Astrocyte of the spinal cord (primary cell): ENCODE results near the gene SQOR.

Experiments used
- DNase-seq: peaks from one replicate; pipeline ENCODE4 v3.0.0; 2011; ENCODE audit warnings: low read depth, low spot score
- H3K4me3 ChIP-seq: 2 replicates; pipeline ENCODE4 v1.5.1; 2011; ENCODE audit warnings: low read depth, mild to moderate bottlenecking, low read length, moderate library complexity
- in situ Hi-C: cut with HindIII; loops from 2 replicates; pipeline ENCODE4 v1.10.0; 2017; ENCODE audit warnings: low sequenced_read_pairs
- TF ChIP-seq, protein P1 (sequence below): IDR thresholded peaks from 2 replicates; pipeline ENCODE4 v1.5.1; 2012; ENCODE audit warnings: low read depth, mild to moderate bottlenecking, low read length, inconsistent platforms

Gene SQOR

DNA sequence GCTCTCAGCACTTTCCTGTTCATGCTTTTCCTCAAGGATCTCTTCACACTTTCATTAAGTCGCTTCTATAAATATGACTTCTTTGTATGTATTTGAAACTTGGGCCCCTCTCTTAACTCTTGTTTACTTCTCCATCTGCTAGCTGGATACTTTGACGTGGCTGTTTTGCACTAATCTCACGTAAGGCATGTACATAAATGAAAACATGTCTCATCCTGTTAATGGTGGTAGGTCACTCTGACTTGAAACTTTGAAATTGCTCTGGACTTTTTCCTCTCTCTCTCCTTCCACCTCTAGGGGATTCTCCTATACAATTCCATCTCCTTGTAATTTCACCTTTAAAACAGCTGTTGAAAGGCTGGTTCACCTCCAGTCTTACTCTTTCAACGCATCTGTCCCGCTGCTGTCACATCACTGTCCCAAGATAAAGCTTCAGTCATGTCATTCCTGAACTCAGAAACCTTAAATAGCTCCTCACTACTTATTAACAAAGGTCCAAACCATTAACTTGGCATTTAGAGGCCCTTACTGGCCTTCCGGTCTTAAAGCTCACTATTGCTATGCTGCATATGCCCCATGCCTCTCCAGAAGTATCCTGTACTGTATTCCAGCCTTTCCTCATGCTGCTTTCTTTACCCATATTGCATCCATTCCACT lies 46.5 kb upstream of the SQOR start:
- in situ Hi-C loops, result no loop called here

DNA sequence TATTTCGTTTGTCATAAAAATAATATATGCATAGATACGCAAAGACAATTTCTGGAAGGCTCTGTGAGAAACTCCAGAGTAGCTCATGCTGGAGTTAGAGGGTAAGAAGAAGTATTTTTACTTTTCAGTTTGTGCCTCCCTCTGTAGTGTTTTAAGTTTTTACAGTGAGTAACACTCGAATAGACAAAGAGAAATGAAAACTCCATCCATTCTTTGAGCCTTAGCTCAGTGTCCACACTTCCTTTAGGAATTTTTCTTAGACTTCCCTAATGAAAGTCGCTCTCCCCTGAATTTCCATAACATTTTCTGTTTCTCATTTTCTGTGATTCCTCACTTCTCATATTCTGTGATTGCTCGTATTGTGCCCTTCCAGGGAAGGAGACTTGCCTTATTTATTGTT lies 45.6 kb upstream of the SQOR start:
- TF ChIP-seq, protein P1, sequence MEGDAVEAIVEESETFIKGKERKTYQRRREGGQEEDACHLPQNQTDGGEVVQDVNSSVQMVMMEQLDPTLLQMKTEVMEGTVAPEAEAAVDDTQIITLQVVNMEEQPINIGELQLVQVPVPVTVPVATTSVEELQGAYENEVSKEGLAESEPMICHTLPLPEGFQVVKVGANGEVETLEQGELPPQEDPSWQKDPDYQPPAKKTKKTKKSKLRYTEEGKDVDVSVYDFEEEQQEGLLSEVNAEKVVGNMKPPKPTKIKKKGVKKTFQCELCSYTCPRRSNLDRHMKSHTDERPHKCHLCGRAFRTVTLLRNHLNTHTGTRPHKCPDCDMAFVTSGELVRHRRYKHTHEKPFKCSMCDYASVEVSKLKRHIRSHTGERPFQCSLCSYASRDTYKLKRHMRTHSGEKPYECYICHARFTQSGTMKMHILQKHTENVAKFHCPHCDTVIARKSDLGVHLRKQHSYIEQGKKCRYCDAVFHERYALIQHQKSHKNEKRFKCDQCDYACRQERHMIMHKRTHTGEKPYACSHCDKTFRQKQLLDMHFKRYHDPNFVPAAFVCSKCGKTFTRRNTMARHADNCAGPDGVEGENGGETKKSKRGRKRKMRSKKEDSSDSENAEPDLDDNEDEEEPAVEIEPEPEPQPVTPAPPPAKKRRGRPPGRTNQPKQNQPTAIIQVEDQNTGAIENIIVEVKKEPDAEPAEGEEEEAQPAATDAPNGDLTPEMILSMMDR, result no peak
- no peak for DNase-seq
- H3K4me3 ChIP-seq, result no peak overlapping the region
- in situ Hi-C loops, result no loop called here

More for the DNA sequence above, 46.5 kb upstream of the SQOR start:
- H3K4me3 ChIP-seq, result peak overlapping the region; percentile 96
- peak; percentile 20 for DNase-seq
- TF ChIP-seq, protein P1, result no peak

DNA sequence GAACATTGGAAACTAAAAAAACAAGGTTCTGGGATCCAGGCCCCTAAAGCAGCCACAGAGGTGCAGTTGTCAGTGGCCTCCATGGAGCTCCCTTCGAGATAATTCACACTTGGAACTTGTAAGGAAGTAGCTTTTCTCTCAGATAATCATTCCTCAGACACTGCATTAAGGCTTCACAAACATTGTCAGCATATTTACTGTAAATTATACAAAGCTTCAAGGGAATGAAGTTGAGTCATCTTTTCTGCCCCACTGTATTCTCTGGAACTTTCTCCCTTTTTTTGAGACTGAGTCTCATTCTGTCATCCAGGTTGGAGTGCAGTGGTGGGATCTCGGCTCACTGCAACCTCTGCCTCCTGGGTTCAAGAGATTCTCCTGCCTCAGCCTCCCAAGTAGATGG lies 40.5 kb upstream of the SQOR start:
- TF ChIP-seq, protein P1, result no peak
- DNase-seq, result peak; percentile 9
- no peak overlapping the region for H3K4me3 ChIP-seq
- in situ Hi-C loops, result no loop called here

DNA sequence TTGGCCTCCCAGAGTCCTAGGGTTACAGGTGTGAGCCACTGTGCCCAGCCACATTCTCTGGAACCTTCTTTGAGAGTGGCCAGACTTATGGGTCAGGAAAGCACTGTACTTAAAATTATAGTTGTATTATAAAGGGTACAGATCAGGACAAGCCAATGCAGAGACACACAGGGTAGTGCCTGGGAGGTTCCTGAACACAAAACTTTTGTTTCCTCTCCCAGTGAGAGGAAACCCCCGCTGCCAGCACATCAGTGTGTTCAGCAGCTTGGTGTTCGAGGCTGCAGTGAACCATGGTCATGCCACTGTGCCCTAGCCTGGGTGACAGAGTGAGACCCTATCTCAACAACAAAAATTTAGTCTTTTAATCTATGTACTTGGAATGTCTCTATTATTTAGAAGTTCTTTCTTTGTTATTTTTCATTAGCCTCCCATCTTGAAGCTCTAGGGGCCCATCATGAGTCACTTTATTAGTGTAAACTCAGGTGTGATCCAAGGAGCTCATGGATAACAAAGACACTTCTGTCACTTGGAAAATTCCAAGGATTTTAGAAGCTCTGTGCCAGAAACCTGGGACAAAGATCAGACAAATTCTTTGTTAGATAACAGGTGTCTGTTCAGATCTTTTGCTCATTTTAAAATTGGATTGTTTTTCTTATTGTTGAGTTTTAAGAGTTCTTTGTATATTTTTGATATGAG lies 39.8 kb upstream of the SQOR start:
- TF ChIP-seq, protein P1, result no peak
- H3K4me3 ChIP-seq, result no peak overlapping the region
- in situ Hi-C loops, result no loop called here
- DNase-seq, result no peak

DNA sequence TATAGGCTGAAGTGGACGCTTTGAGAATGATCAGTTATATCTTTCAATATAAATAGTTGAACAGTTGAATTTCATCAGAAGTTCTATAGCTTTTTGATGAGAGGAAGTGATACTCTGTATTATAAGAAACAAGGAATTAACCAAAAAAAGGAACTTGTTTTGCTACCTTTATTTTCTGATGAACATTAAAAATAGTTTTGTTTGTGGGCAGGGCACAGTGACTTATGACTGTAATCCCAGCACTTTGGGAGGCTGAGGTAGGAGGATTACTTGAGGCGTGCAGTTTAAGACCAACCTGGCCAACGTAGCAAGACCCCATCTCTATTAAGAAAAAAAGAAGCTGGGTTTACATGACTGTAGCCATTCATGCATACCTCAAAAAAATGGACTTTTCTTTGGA lies 30.9 kb upstream of the SQOR start:
- no peak for DNase-seq
- in situ Hi-C loops, result no loop called here
- H3K4me3 ChIP-seq, result no peak overlapping the region
- TF ChIP-seq, protein P1, result no peak

DNA sequence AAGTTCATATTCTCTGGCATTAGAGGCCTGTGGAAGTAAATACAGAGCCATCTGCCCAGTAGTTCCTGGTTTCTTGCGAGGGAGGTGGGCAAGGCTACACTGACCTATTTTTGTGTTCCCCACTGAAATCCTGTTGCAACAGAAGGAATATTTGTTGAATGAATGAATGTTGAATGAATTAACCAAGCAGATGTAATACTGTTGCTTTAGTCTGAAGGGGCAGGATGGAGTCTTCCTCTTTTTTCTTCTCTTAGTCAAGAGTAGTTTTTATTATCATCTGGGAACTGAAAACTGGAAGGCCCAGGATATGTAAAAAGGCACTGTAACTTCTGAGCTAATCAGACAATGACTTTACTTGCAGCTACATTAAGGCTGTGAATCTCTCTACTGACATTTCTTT lies 30.5 kb upstream of the SQOR start:
- no peak for DNase-seq
- in situ Hi-C loops, result no loop called here
- no peak overlapping the region for H3K4me3 ChIP-seq
- TF ChIP-seq, protein P1, result no peak
